OCI-LY3 (cell line): Measurements from ENCODE around the gene MAFG.

ENCODE experiments used
- CTCF ChIP-seq: fragments of 200-600, 300-600 bp; sonication (generic); IDR thresholded peaks from 2 replicates; pipeline ENCODE4 v1.5.1; 2014; ENCODE audit warnings: antibody characterized with exemption, low read length, low read depth
- EZH2phosphoT487 ChIP-seq: fragments of 200-600 bp; shearing (Covaris generic); IDR thresholded peaks from 2 replicates; pipeline ENCODE4 v1.6.1; 2018; ENCODE audit warnings: antibody characterized with exemption, mixed run types, low read depth

DNA sequence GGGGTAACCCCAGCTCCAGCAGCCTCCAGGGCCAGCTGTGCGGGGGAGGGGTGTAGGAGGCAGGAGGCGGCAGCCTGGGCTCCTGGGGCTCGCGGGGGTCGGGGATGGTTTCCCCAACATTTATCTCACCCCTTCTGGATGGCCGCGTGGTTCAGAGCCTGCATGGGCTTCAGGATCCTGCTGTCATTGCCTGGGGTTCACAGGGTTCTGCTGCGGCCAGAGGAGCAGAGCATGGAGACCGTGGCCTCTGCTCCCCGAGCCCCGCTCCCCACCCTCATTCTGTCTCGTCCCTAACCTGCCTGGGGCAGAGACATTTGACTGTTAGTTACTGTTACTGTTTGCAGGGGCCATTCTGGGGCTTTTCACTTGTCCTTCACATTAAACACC is 14.6 kb upstream of the MAFG start:
- TF ChIP-seq CTCF (no peak), EZH2phosphoT487 (no peak)
